Hindlimb muscle (tissue), 1 donor: ENCODE data around the gene SMYD4. TPM values are rescaled to one million over a fixed set of nuclear protein-coding genes. Genes with fewer than 3 reads are reported as not detected.
"Not testable (repeated sequence)": the region's sequence is repeated elsewhere in the genome, so short reads cannot be mapped to it uniquely, and the experiment has no call there.

Experiments used
- DNase-seq: peaks from one replicate; pipeline ENCODE4 v3.0.0-alpha.2; 2013
- polyA plus RNA-seq: library from polyadenylated mRNA; unstranded; fragments of 120-200 nt; gene quantifications from one replicate; pipeline ENCODE4 v1.2.1, GENCODE V29; 2013; ENCODE audit not compliant: insufficient read length

SMYD4 gene
- polyA plus RNA-seq, 1 donor, result 10.4 TPM

DNA sequence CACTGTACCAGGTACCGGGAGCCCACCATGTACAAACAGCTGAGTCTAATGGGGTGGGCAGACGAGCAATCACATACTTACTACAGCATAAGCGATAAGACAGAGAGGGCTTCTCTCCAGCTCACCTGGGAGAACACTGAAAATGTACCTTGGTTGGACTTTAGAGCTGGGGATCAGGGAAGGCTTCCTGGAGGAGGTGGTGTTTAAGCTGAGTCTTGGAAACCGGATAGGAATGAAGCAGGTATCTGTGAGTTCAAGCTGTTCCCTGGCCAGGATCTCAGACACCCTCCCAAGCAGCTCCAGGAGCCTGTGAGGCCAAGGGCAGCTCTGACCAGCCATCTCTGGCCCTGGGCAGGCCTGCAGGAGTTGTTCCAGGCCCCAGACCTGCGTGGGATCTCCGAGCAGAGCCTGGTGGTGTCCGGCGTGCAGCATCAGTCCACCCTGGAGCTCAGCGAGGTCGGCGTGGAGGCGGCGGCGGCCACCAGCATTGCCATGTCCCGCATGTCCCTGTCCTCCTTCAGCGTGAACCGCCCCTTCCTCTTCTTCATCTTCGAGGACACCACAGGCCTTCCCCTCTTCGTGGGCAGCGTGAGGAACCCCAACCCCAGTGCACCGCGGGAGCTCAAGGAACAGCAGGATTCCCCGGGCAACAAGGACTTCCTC, 75.8 kb downstream of the SMYD4 start:
- DNase-seq, result no peak

- no peak for DNase-seq
These were observed 77.1 kb downstream of the SMYD4 start for GRCh38 chr17:1752425-1753262.

DNA sequence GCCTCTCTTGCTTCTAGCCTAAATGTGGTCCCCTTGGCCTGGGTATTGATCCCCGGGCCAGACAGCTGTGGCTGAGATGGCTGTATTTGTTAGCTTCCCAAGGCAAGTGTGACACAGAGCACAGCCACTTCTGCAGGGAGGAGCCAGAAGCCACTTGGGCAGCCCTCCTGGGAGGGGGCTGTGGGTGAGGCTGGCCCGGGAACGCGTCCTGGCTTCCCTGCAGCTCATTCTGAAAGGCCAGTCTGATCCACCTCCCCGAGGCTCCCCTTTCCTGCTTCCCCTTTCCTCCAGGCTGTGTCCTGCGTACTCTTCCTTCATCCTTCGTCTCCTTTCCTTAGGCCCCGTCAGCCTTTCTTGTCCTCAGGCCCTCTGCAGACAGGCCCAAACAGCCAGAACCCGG, 79.1 kb downstream of the SMYD4 start:
- DNase-seq, result no peak

GRCh38 chr17:1746975-1747543, 82.6 kb downstream of the SMYD4 start:
- DNase-seq, result peak; percentile 34

GRCh38 chr17:1745513-1746020, 84.1 kb downstream of the SMYD4 start:
- DNase-seq, result no peak

DNA sequence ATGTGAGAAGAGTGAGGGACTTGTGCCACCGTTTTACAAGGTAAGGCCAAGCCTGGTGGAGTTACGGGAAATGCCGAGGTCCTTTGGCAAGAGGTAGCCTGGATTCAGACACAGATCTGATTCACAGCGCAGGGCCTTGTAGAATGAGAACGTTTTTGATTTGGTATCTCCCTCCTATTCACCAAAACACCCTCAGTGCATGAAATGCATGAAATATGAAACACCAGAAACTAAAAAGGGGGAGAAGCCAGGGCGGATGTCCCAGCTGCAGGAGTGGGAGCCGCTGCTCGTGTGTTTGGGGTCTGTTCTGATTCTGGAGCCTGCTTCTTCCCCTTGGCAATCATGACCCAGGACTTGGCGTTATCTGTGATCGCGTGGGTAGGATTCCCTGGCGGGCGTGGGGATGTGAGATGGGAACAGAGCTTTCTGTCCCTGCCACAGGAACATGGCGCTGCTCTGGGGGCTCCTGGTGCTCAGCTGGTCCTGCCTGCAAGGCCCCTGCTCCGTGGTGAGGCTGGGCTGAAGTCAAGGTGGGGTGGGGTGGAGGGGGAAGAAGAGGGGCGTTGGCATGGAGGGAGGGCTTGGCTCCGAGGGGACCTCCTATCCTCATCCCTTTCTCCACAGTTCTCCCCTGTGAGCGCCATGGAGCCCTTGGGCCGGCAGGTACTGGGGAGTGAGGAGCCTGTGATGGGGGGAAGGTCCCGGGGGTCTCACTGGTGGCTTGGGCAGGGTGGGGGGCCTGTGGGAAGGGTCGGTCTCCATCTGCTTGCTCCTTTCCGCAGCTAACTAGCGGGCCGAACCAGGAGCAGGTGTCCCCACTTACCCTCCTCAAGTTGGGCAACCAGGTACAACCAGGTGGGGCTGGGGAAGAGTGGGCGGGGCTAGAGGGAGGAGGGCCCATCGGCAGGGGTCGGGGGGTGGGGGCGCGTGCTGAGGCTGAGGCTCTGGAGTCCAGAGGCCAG, 84.9 kb downstream of the SMYD4 start:
- no peak for DNase-seq

DNA sequence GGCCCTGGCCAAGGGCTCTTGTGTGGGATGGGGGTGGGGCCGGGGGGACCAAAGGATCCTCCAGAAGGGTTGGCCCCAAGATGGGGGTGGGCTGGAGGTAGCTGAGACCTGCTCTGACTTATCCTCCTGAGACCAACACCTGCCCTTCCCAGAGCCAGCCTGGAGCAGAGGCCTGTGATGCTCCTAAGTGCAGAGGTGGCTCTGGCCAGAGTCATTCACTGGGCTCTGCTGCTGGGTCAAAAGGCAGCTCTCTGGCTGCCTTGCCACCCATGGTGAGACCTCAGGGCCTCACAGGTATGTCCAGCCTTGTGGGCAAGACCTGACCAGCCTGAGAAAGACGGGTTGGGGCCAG, 86.6 kb downstream of the SMYD4 start:
- no peak for DNase-seq

DNA sequence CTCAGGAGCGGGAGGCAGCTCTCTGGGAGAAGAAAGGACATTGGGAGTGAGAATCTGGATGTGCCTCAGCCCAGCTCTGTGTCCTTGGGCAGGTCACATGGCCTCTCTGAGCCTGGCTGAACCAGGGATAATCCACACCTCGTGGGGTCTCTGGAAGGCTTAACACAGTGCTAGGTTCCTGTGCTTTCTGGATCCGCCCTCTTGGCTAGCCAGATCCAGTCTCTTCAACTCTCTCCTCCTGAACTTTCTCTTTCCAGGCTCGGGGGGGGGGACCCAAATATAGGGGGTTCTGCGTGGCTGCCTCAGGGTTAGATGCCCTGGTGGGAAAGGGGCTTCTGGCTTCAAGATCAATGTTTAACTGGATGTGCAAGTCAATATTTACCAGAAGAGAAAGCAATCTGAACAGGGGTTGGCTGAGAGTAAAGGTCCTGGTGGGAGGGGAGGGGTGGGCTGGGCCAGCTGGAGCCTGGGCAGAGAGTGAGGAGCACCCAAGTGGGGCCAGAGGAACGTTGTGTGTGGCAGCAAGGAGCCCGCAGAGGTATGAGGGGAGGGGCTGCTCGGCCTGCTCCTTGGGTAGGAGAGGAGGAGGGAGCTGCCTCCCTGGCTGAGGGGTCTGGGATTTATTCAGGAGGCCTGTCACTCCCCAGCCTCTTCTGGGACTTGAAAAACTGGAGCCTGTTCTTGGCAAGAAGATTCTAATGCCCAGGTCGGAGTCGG, 87.2 kb downstream of the SMYD4 start, which contains the start of gene SERPINF2:
Gene SERPINF2, plus strand, starts transcription at position 501 of the 717 bp plus-strand sequence. CDS start 2,125 bp downstream, outside the sequence.
- no peak for DNase-seq

- not testable (repeated sequence) for DNase-seq
These were observed 87.8 kb downstream of the SMYD4 start for GRCh38 chr17:1741899-1742298.

- DNase-seq, result no peak
These were observed 92.0 kb downstream of the SMYD4 start for GRCh38 chr17:1737531-1738291.

DNA sequence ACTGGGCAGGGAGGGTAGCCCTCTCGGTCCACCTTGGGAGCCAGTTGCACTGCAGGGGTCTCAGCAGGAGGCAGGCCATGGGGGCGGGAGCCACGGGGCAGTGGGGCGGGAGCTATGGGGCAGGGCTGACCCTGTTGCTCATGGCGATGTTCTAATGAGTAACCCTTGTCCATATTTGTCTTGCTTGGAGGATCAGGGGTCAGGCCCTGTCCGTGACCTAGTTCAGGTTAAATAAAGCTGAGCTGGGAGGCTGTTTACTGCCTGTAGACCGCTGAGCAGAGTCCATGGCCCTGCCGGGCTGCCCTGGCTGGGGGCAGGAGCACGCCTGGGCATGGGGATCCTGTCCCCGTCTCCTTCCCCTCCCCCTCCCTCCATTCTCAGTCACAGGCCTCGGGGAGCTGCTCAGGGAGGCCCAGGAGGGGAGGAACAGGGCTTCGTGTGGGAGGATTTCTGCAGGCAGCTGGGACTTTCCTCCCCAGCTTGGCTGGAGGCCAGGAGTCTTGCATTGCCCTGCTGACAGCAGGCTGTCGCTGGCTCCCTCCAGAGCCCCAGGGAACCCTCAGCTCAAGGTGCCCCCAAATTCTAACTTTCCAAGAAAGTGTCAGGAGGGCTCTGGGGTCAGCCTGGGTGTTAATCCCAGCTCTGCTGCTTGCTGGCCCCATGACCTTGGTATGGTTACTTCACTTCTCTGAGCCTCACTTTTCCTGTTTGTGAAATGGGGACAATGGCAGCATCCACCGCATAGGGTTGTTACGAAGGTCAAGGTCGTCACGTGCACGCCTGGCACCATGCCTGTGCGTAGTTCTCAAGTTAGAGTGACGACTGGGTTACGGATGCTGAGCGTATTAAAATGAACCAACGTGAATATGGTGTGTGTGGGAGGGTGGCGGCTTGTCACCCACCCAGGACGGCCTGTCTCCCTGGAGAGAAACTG, 93.1 kb downstream of the SMYD4 start:
- DNase-seq, result no peak

- no peak for DNase-seq
These were observed 93.8 kb downstream of the SMYD4 start for GRCh38 chr17:1735834-1736347.

GRCh38 chr17:1735418-1735817, 94.3 kb downstream of the SMYD4 start:
- no peak for DNase-seq

DNA sequence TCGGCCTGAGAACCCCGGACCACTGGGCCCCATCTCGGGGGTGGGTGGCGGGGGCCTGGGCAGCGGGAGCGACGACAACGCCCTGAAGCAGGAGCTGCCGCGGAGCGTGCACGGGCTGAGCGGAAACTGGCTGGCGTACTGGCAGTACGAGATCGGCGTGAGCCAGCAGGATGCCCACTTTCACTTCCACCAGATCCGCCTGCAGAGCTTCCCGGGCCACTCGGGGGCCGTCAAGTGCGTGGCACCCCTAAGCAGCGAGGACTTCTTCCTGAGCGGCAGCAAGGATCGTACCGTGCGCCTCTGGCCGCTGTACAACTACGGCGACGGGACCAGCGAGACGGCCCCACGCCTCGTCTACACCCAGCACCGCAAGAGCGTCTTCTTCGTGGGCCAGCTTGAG, 95.9 kb downstream of the SMYD4 start:
- no peak for DNase-seq

GRCh38 chr17:1732833-1733321, 96.8 kb downstream of the SMYD4 start:
- DNase-seq, result no peak

GRCh38 chr17:1732241-1732832, 97.4 kb downstream of the SMYD4 start:
- DNase-seq, result no peak

GRCh38 chr17:1731194-1731506, 98.6 kb downstream of the SMYD4 start:
- no peak for DNase-seq

DNA sequence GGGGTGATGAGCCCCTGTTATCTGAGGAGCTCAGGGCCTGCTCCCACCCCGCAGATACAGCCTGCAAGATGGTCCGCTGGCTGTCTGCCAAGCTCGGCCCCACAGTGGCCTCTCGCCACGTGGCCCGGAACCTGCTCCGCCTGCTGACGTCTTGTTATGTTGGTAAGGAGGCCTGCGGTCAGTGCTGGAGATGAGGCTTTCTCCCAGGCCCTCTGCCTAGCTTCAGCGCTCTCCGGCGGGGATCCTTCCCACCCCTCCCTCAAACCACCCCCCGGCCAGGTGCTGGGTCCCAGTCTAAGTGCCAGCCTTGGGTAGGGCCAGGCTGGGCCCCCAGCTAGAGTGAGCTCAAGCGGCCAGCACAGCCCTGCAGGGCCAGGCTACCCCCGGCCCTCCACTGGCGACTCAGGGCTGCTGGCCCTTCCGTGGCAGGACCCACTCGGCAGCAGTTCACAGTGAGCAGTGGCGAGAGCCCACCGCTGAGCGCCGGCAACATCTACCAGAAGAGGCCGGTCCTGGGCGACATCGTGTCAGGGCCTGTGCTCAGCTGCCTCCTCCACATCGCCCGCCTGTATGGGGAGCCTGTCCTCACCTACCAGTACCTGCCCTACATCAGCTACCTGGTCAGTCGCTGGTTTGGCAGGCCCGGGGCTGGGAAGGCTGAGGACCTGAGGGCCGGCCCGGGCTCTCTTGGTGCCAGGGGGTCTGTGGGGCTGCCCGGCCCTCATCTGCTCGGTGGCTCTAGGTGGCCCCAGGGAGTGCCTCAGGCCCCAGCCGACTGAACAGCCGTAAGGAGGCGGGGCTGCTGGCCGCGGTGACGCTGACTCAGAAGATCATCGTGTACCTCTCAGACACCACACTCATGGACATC, 99.1 kb downstream of the SMYD4 start:
- DNase-seq, result peak; percentile 86
